ENCODE results near the gene ARHGEF4.

The ARHGEF4 gene

DNA sequence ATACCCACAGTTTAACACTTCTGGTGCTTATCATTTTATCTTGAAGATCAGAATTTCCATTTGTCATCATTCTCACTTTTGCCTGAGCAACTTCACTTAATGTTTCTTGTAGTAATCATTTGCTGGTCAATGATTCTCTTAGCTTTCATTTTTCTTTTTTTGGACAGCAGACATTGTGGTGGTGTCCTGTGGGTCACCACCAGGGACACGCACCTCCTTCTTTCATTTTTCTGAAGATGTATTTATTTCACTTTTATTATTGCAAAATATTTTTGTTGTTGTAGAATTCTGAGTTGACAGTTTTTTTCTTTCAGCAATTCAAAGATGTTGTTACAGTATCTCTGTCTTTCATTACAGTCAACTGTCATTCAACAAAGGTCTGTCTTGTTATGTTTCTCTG, 172.3 kb downstream of the ARHGEF4 start:
- WGBS: no CpG with 5 or more reads among the region's 1 CpG
- no peak overlapping the region for H3K9ac ChIP-seq (ENCODE audit: low read depth, low read length)
- no peaks in the 10 kb centered on the region for H3K27me3 ChIP-seq (ENCODE audit: insufficient read depth, low read length)
- H3K36me3 ChIP-seq (ENCODE audit: insufficient read depth, low read length): no peaks in the 10 kb centered on the region
- no peak overlapping the region for H3K4me3 ChIP-seq (ENCODE audit: low read length)
- no peaks in the 10 kb centered on the region for H3K9me3 ChIP-seq (ENCODE audit: insufficient read depth, low read depth, low read length)
- H3K27ac ChIP-seq (ENCODE audit: low read depth, low read length): no peak overlapping the region
- H3K4me1 ChIP-seq (ENCODE audit: insufficient read depth, low read length): no peaks in the 10 kb centered on the region; the same call in 1 of the 2 replicates

DNA sequence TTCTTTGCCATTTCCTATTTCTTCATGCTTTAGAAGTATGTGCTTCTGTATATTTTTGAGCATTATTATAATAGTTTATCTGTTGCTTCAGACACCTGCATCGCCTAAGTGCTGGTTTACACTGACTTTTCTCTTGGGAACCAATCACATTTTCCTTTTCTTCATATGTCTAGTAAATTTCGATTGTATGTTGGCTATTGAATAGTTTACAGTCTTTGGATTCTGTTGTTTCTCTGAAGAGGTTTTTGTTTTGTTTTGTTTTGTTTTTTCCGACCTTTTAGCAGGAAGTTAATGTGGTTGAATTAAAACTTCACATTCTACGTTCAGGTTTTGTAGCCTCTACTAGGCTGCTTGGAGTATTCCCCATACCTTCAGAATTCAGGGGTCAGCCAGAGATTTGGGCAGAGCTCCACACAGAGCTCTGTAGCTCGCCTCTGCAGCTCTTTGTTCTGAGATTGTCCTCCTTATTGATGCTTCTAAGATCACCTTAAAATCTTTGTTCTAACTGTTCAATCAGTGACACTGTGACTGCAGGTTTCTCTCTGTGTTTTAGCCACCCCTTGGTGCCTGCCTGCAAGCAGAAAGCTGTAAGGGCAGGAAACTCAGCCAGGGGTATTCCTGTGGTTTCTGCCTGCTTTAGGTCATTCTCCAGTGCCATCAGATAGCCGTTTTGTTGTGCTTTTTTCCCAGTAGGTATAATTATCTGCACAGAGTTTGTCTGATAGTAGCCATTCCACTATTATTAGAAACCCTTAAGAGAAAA, 173.2 kb downstream of the ARHGEF4 start:
- H3K27me3 ChIP-seq (ENCODE audit: insufficient read depth, low read length): no peaks in the 10 kb centered on the region

DNA sequence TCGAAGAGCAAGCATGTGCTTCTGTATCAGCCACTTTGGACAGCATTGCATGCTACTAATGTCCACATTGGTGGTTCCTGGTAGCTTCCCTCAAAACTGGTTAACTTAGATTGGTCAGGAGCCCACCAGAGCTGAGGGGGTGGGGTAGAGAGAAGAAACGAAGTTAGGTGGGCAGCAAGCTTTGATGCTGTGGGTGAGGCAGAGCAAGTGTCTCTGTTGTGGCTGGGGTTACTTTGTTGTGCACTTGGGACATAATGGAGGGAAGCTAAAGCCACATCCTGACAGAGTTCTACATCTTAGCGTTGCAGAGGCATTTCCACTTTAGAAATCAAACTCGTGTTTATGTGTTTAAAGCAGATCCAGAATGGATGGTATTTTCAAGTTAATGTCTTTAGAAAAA, 173.9 kb downstream of the ARHGEF4 start:
- Histone ChIP-seq H3K27ac (ENCODE audit: low read depth, low read length) (no peak overlapping the region), H3K4me3 (ENCODE audit: low read length) (no peak overlapping the region), H3K9ac (ENCODE audit: low read depth, low read length) (no peak overlapping the region), H3K36me3 (ENCODE audit: insufficient read depth, low read length) (no peaks in the 10 kb centered on the region), H3K9me3 (ENCODE audit: insufficient read depth, low read depth, low read length) (no peaks in the 10 kb centered on the region), H3K4me1 (ENCODE audit: insufficient read depth, low read length) (no peaks in the 10 kb centered on the region; the same call in 1 of the 2 replicates), H3K27me3 (ENCODE audit: insufficient read depth, low read length) (no peaks in the 10 kb centered on the region)
- 93% methylated on average over 4 of the region's 4 CpGs for WGBS

More for the DNA sequence above, 173.2 kb downstream of the ARHGEF4 start:
- no peaks in the 10 kb centered on the region; the same call in 1 of the 2 replicates for H3K4me1 ChIP-seq (ENCODE audit: insufficient read depth, low read length)
- H3K4me3 ChIP-seq (ENCODE audit: low read length): no peak overlapping the region
- 85% methylated on average over 5 of the region's 6 CpGs for WGBS
- no peak overlapping the region for H3K9ac ChIP-seq (ENCODE audit: low read depth, low read length)
- H3K36me3 ChIP-seq (ENCODE audit: insufficient read depth, low read length): no peaks in the 10 kb centered on the region
- H3K9me3 ChIP-seq (ENCODE audit: insufficient read depth, low read depth, low read length): no peaks in the 10 kb centered on the region
- no peak overlapping the region for H3K27ac ChIP-seq (ENCODE audit: low read depth, low read length)

DNA sequence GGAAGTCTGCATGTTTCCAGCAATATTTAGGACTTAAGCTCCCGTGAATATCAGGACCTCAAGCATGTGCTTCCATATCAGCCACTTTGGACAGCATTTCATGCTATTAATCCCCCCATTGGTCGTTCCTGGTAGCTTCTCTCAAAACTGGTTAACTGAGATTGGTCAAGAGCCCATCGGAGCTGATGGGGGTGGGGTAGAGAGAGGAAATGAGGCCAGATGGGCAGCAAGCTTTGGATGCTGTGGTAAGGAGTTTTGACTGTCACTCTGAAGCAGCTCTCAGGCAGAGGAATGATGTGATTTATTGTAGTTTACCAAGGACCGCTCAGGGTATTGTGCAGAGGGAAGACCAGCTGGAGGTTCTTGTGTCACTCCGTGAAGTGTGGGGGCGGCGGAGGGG, 174.8 kb downstream of the ARHGEF4 start:
- no peak overlapping the region for H3K4me3 ChIP-seq (ENCODE audit: low read length)
- no peak overlapping the region for H3K27ac ChIP-seq (ENCODE audit: low read depth, low read length)
- H3K27me3 ChIP-seq (ENCODE audit: insufficient read depth, low read length): no peaks in the 10 kb centered on the region
- H3K9ac ChIP-seq (ENCODE audit: low read depth, low read length): no peak overlapping the region
- WGBS: 83% methylated on average over 7 of the region's 7 CpGs
- H3K9me3 ChIP-seq (ENCODE audit: insufficient read depth, low read depth, low read length): no peaks in the 10 kb centered on the region
- no peaks in the 10 kb centered on the region for H3K36me3 ChIP-seq (ENCODE audit: insufficient read depth, low read length)
- no peaks in the 10 kb centered on the region; the same call in 1 of the 2 replicates for H3K4me1 ChIP-seq (ENCODE audit: insufficient read depth, low read length)

DNA sequence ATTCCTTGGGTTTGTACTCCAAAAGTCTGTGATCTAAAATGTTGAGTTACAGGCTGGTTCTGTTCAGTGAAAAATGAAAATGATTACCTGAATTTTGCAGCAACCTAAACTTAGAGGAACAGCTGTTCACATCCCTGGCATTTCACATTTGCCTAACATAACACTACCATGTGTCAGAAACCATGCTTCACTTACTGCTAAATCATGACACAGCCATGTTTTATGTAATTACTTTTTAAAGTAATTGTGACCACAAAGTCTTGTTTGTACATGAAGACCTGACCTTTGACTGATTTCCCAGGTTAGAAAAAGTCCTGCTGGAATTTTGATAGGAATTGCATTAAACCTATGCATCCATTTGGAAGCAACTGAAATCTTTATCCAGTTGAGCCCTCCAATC, 177.4 kb downstream of the ARHGEF4 start:
- Histone ChIP-seq H3K4me1 (ENCODE audit: insufficient read depth, low read length) (no peaks in the 10 kb centered on the region), H3K36me3 (ENCODE audit: insufficient read depth, low read length) (no peaks in the 10 kb centered on the region), H3K4me3 (ENCODE audit: low read length) (no peak overlapping the region), H3K9me3 (ENCODE audit: insufficient read depth, low read depth, low read length) (no peaks in the 10 kb centered on the region), H3K9ac (ENCODE audit: low read depth, low read length) (no peak overlapping the region), H3K27me3 (ENCODE audit: insufficient read depth, low read length) (no peaks in the 10 kb centered on the region), H3K27ac (ENCODE audit: low read depth, low read length) (no peak overlapping the region)

DNA sequence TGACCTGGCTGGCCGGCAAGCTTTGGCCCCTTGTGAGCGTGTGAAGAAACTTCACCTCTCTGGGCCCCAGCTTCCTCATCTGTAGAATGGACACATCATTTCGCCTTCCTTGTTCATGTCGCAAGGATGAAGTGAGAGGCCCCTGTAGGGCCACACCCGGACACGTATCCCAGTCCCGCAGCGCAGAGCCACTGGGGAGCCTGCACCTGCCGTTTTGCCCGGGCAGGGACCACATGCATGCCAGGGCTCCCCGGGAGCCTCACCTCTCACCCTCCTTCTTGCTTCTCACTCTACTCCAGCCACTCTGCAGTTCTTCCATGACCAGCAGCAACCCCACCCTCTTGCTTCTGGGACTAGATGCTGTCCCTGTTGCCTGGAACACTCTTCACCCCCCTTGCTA, 179.1 kb downstream of the ARHGEF4 start:
- Histone ChIP-seq H3K36me3 (ENCODE audit: insufficient read depth, low read length) (no peaks in the 10 kb centered on the region), H3K4me1 (ENCODE audit: insufficient read depth, low read length) (no peaks in the 10 kb centered on the region), H3K9me3 (ENCODE audit: insufficient read depth, low read depth, low read length) (no peaks in the 10 kb centered on the region), H3K9ac (ENCODE audit: low read depth, low read length) (no peak overlapping the region), H3K4me3 (ENCODE audit: low read length) (no peak overlapping the region), H3K27ac (ENCODE audit: low read depth, low read length) (no peak overlapping the region), H3K27me3 (ENCODE audit: insufficient read depth, low read length) (no peaks in the 10 kb centered on the region)
- 96% methylated on average over 11 of the region's 11 CpGs for WGBS

DNA sequence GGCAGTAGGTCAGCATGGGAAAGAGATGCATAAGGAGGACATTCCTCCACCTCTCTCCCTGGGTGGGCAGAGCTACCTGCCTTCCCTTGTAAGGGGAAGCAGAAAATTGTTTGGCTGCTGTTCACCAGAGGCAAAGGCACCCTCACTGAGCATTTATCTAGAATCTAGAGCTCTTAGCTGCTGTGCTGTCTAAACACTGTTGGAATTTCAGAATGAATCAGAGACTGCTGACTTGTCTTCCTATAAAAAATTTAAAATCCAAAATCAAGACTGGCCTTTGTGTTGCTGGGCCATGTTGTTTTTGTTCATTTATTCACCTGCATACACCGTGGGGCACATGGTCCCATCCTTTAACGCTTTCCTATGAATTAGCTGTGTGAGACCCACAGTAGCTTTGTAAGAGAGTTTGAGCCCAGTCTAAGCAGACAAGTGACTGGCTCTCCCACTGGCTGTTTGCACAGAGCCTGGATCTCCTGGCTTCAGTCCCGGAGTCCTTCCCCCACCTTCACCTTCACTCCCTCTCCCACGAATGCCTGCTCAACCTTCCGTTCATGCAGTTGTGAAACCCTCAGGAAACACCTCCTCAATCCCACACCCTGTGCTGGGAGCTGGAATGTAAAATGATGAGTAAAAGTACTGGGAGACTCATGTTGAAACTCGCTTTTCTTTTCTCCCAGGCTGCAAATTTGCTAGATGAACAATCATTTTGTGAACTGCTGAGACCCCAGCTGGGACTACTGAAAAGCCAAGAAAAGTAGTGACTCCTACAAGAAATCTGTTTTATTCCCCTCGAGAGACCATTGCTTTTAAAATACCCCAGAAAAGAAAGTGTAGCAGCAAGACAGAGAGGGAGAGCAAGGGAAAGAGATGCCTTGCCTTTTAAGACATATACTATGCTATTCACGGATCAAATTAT, 180.4 kb downstream of the ARHGEF4 start:
- H3K4me3 ChIP-seq (ENCODE audit: low read length): no peak overlapping the region
- no peaks in the 10 kb centered on the region for H3K9me3 ChIP-seq (ENCODE audit: insufficient read depth, low read depth, low read length)
- no peak overlapping the region for H3K9ac ChIP-seq (ENCODE audit: low read depth, low read length)
- H3K27ac ChIP-seq (ENCODE audit: low read depth, low read length): no peak overlapping the region
- WGBS: 71% methylated on average over 8 of the region's 8 CpGs
- no peaks in the 10 kb centered on the region for H3K36me3 ChIP-seq (ENCODE audit: insufficient read depth, low read length)
- H3K27me3 ChIP-seq (ENCODE audit: insufficient read depth, low read length): no peaks in the 10 kb centered on the region
- H3K4me1 ChIP-seq (ENCODE audit: insufficient read depth, low read length): no peaks in the 10 kb centered on the region

DNA sequence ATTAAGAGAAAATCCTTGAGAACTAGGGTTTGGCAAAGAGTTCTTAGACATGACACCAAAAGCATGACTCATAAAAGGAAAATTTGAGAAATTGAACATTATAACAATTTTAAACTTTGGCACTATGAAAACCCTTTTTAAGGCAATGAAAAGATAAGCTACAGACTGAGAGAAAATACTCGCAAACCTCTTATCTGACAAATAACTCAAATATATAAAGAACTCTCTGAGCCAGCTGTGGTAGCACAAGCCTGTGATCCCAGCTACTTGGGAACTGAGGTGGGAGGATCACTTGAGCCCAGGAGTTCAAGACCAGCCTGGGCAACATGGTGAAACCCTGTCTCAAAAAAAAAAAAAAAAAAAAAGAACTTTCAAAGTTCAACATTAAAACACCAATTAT, 186.0 kb downstream of the ARHGEF4 start:
- no peaks in the 10 kb centered on the region for H3K9me3 ChIP-seq (ENCODE audit: insufficient read depth, low read depth, low read length)
- H3K4me1 ChIP-seq (ENCODE audit: insufficient read depth, low read length): no peaks in the 10 kb centered on the region
- H3K27ac ChIP-seq (ENCODE audit: low read depth, low read length): no peak overlapping the region
- no peak overlapping the region for H3K4me3 ChIP-seq (ENCODE audit: low read length)
- no peaks in the 10 kb centered on the region for H3K27me3 ChIP-seq (ENCODE audit: insufficient read depth, low read length)
- 88% methylated on average over 1 of the region's 1 CpG for whole genome bisulfite sequencing
- no peaks in the 10 kb centered on the region for H3K36me3 ChIP-seq (ENCODE audit: insufficient read depth, low read length)
- H3K9ac ChIP-seq (ENCODE audit: low read depth, low read length): no peak overlapping the region

DNA sequence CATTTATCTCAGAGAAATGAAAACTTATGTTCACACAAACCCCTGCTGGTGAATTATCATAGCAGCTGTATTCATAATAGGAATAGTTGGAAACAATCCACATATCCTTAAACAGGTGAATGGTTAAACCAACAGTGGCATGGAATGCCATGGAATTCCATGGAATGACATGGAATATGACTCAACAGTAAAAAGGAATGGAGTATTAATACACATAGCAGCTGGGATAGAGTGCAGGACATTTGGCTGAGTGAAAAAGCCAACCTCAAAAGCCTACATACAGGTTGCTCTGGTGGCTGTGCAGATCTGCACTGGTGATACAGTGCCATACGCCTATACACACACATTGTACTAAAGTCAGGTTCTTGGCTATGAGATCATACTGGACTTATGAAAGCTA, 187.0 kb downstream of the ARHGEF4 start:
- Histone ChIP-seq H3K27me3 (ENCODE audit: insufficient read depth, low read length) (no peaks in the 10 kb centered on the region), H3K9ac (ENCODE audit: low read depth, low read length) (no peak overlapping the region), H3K4me1 (ENCODE audit: insufficient read depth, low read length) (no peaks in the 10 kb centered on the region), H3K9me3 (ENCODE audit: insufficient read depth, low read depth, low read length) (no peaks in the 10 kb centered on the region), H3K27ac (ENCODE audit: low read depth, low read length) (no peak overlapping the region), H3K36me3 (ENCODE audit: insufficient read depth, low read length) (no peaks in the 10 kb centered on the region), H3K4me3 (ENCODE audit: low read length) (no peak overlapping the region)
- WGBS: 94% methylated on average over 1 of the region's 1 CpG

DNA sequence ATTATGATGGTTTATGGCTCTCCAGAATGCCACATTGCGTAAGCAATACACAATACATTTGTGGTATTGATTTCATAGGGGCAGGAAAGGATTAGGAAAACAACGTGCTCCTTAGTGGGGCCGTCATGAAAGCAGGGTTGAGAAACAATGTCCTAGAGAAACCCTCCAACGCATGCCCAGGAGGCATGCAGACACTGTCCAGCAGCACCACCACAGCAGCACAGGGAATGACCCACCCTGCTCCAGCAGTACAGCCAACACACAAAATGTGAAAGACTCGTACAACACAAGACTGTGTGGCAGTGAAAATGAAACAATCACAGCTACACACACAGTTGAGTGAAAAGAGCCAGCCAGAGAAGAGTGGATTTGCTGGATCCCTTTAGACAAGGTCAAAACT, 190.2 kb downstream of the ARHGEF4 start:
- Histone ChIP-seq H3K4me3 (ENCODE audit: low read length) (no peak overlapping the region), H3K9ac (ENCODE audit: low read depth, low read length) (no peak overlapping the region), H3K36me3 (ENCODE audit: insufficient read depth, low read length) (no peaks in the 10 kb centered on the region), H3K9me3 (ENCODE audit: insufficient read depth, low read depth, low read length) (no peaks in the 10 kb centered on the region), H3K4me1 (ENCODE audit: insufficient read depth, low read length) (no peaks in the 10 kb centered on the region), H3K27me3 (ENCODE audit: insufficient read depth, low read length) (no peaks in the 10 kb centered on the region), H3K27ac (ENCODE audit: low read depth, low read length) (no peak overlapping the region)
- WGBS: 75% methylated on average over 5 of the region's 5 CpGs

Measured in HUES64 (cell line).